ENCODE data around the gene SRRM4. TPM values are rescaled to one million over a fixed set of nuclear protein-coding genes. Genes with fewer than 3 reads are reported as not detected.

The SRRM4 gene
- total RNA-seq, 1 donor = not detected

DNA sequence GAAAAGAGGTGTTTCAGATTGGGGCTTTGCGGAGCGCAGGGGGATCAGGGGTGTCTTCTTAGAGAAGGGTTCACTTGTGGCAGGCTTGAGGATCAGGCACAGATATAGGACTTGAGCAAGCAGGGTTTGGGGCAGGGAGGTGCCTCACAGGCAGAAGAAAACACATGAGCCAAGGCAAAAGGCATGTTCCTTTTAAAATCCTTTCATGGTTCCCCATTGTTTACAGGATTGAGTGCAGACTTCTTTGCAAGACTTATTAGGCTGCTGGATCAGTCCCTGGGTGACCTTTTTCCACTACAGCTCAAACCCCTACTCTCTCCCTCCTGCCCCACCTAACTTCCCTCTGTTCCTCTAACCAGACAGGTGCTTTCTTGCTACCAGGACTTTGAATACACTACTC, 217.1 kb downstream of the SRRM4 start:
- H3K4me3 ChIP-seq (ENCODE audit: low read length) = no peak overlapping the region
- H3K4me1 ChIP-seq (ENCODE audit: insufficient read depth, low read length) = no peaks in the 10 kb centered on the region
- no peaks in the 10 kb centered on the region for H3K9me3 ChIP-seq (ENCODE audit: low read depth, low read length)
- H3K27me3 ChIP-seq (ENCODE audit: insufficient read depth, low read length) = no peaks in the 10 kb centered on the region

DNA sequence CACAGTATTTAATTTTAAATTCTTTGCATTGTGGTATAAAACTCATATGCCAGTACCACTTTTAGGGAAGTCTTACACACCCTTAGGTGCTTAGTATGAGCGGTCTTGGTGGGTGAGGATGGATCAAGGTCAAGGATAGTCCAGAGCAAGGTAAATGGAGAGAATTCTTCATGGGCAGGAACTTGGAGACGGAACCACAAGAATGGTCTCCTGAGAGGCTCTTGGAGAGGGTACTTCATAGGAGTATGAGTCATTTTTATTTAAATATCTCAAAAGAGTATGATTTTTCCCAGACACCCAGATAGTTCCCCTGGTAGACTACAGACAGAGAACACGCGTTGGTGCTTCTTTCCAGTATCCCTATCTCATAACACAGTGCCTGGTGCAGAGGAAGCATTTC, 219.3 kb downstream of the SRRM4 start:
- Histone ChIP-seq H3K4me1 (ENCODE audit: insufficient read depth, low read length) (no peaks in the 10 kb centered on the region), H3K27me3 (ENCODE audit: insufficient read depth, low read length) (no peaks in the 10 kb centered on the region), H3K9me3 (ENCODE audit: low read depth, low read length) (no peaks in the 10 kb centered on the region), H3K4me3 (ENCODE audit: low read length) (no peak overlapping the region)

DNA sequence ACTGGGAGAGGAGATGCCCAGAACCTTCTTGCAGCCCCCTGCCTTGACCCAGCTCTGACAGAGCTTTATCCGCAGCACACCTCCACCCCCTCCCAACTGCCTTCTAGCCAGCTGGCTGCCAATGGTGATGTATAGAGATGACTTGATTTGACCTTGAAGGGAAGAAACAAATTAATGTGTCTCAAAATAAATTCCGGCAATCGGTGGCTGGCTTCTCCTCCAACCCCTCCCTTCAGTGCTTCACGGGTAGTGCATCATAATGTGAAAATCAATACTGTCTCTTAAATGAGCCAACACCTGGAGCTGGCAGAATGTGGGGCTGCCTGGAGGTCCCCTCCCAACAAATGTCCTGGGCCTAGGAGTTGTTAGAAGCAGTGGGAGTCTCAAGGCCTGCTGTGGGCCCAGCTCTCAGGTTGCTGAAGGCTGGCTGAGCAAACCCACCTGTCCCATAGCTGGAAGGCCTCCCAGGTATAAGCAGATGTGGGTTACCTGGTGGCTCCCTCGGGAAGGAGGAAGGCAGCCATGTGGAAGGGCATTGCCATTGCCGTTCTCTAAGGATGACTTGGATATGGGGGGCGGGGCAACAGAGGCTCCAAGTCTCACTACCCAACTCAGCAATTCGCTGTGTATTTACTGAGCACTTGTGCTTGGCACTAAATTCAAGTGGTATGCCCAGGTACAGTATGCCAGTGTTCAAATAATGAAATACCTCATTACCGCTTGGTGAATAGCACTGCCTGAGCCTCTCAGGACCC, 220.6 kb downstream of the SRRM4 start:
- no peaks in the 10 kb centered on the region for H3K9me3 ChIP-seq (ENCODE audit: low read depth, low read length)
- no peaks in the 10 kb centered on the region for H3K4me1 ChIP-seq (ENCODE audit: insufficient read depth, low read length)
- no peaks in the 10 kb centered on the region for H3K27me3 ChIP-seq (ENCODE audit: insufficient read depth, low read length)
- no peak overlapping the region for H3K4me3 ChIP-seq (ENCODE audit: low read length)

DNA sequence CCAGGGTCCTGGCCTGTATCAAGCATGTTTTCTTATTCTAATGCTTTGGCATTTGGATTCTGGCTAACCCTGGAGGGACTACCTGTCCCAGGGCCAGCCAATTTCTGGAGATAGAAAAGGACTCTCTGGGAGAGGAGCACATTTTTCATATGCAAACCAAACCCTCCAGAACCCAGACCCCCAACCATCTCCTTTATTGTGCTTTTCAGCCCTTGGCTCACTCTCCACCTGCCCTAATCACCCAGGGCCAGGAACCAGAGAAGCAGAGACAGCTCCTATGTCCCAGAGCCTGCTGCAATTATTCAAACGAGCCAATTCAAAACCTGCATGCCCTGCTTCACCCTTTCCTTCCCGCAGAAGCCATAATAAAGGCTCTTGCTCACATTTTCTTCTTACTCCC, 221.2 kb downstream of the SRRM4 start:
- H3K9me3 ChIP-seq (ENCODE audit: low read depth, low read length) = no peaks in the 10 kb centered on the region
- H3K4me3 ChIP-seq (ENCODE audit: low read length) = no peak overlapping the region
- no peaks in the 10 kb centered on the region for H3K27me3 ChIP-seq (ENCODE audit: insufficient read depth, low read length)
- no peaks in the 10 kb centered on the region for H3K4me1 ChIP-seq (ENCODE audit: insufficient read depth, low read length)

DNA sequence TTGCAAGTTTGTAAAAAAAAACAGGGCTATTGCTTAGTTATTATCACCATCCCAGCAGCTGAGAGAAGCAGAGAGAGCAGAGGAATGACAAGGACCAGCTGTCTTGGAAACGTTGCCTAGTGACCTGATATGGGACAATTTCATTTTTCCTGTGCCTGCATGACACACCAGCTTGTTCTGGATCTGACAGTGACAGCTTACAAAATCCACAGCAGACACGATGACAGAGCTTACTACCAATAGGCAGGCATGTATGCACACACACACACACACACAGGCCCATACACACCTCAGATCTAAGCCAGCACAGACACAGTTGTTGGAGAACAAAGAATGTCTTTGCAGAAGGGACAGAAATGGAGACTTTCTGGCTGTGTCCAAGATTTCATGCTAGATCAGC, 222.8 kb downstream of the SRRM4 start:
- H3K4me1 ChIP-seq (ENCODE audit: insufficient read depth, low read length) = no peaks in the 10 kb centered on the region
- no peaks in the 10 kb centered on the region for H3K9me3 ChIP-seq (ENCODE audit: low read depth, low read length)
- no peaks in the 10 kb centered on the region for H3K27me3 ChIP-seq (ENCODE audit: insufficient read depth, low read length)
- H3K4me3 ChIP-seq (ENCODE audit: low read length) = no peak overlapping the region

DNA sequence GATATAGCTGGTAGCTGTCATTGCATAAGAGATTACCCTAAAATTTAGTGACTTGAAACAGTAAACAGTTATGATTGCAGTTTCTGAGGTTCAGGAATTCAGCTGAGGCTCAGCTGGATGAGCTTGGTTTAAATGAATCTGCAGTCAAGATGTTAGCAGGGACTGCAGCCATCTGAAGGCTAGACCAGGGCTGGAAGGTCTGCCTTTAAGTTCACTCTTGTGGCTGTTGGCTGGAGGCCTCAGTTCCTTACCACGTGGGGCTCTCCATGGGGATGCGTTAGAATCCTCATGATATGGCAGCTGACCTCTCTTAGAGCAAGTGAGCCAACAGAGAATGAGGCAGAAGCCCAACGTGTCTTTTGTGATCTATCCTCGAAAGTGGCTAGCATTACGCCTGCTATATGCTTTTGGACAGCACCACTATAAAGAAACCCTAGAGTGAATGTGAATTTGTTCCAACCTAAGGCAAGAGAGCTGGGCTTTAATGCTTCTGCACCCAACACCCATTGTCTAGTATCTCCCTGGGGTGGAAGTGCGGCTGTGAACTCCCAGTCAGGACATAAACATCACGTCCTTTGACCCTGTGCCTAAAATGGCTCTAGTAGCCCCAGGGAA, 223.4 kb downstream of the SRRM4 start:
- Histone ChIP-seq H3K4me3 (ENCODE audit: low read length) (no peak overlapping the region), H3K9me3 (ENCODE audit: low read depth, low read length) (no peaks in the 10 kb centered on the region), H3K27me3 (ENCODE audit: insufficient read depth, low read length) (no peaks in the 10 kb centered on the region), H3K4me1 (ENCODE audit: insufficient read depth, low read length) (no peaks in the 10 kb centered on the region)

DNA sequence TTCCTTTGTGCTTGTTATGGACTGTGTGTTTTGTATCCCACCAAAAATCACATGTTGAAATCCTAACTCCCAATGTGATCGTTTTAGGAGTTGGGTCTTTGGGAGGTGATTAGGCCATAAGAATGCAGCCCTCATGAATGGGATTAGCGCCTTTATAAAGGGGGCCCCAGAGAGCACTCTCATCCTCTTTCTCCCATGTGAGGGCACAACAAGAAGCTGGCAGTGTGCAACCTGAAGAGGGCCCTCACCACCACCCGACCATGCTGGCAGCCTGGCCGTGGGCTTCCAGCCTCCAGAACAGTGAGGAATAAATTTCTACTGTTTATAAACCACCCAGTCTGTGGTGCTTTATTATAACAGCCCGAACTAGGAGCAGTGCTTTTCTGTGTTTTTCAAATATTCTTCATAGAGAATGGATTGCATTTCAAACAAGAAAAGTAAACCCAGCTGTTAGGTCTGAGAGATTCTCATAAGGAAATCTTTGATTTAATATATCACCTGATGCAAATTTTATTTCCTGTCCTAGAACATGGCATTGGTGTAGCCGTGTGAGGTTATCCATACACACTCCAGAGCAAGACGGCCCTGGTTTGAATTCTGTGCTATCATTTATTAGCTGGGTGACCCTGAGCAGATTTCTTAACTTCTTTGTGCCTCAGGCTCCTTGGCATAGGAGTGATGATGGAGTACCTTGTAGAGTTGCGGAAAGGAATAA, 225.2 kb downstream of the SRRM4 start:
- H3K4me1 ChIP-seq (ENCODE audit: insufficient read depth, low read length) = no peaks in the 10 kb centered on the region
- no peak overlapping the region for H3K4me3 ChIP-seq (ENCODE audit: low read length)
- no peaks in the 10 kb centered on the region for H3K9me3 ChIP-seq (ENCODE audit: low read depth, low read length)
- no peaks in the 10 kb centered on the region for H3K27me3 ChIP-seq (ENCODE audit: insufficient read depth, low read length)

DNA sequence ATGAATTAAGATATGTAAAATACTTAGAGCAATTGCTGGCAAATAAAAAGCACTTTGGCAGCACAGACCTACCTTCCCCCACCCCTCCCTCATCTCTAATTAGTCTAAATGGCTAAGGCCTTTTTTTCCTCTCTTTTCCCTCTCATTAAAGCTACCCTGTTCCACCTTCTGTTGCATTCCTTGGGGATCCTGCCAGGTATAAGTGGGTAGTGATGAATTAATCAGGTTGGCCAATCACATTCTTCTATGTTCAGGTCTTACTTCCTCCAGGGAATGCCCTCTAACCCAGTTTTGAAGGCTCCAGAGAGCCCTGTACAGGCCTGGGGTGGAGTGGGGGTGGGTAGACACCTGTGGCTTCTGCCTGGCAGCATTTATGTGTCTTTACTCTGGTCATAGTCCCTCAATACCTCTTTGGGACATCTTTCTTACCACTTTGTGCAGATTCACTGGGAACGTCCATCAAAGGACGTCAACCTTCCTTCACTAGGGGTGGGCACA, 225.8 kb downstream of the SRRM4 start:
- Histone ChIP-seq H3K9me3 (ENCODE audit: low read depth, low read length) (no peaks in the 10 kb centered on the region), H3K27me3 (ENCODE audit: insufficient read depth, low read length) (no peaks in the 10 kb centered on the region), H3K4me3 (ENCODE audit: low read length) (no peak overlapping the region), H3K4me1 (ENCODE audit: insufficient read depth, low read length) (no peaks in the 10 kb centered on the region)

DNA sequence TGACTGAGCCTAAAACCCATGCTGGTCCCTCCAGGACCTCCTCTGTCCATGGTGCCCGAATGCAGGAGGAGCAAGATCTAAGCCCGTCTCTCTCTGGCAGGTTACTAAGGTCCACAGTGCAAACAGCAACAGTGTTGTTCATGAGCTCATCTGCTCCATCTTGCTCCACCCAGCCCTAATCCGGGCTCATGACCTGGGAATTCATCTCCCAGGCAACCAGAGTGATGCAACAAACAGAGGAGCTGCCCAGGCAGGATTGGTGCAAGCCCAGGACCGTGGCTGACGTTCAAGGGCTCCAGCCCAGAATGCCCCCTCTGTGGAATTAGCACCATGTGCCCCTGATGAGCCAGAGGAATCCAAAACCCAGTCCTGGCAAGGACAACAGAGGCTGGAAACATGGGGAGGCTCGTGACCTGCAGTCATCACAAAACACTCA, 227.3 kb downstream of the SRRM4 start:
- H3K4me1 ChIP-seq (ENCODE audit: insufficient read depth, low read length) = no peaks in the 10 kb centered on the region
- no peaks in the 10 kb centered on the region for H3K9me3 ChIP-seq (ENCODE audit: low read depth, low read length)
- H3K4me3 ChIP-seq (ENCODE audit: low read length) = no peak overlapping the region
- H3K27me3 ChIP-seq (ENCODE audit: insufficient read depth, low read length) = no peaks in the 10 kb centered on the region

DNA sequence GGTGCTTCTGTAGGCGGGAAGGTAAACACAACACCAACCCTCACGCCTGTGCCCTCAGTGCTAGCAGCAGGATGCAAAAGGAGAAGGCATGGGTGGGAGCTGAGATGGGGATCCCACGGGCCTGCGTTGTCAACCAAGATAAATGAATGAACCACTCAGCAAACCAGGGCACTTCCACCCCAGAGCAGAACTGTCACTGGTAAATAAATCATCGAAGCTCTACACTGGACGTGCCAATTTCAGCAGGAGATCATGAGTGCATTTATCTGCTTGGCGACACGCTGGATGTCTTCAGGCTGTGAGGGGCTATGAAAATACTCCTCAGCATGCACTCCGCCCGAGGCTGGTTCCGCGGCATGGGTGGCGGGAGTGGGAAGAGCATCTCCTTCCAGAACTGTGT, 230.5 kb downstream of the SRRM4 start:
- H3K4me3 ChIP-seq (ENCODE audit: low read length) = no peak overlapping the region
- H3K9me3 ChIP-seq (ENCODE audit: low read depth, low read length) = no peaks in the 10 kb centered on the region
- H3K27me3 ChIP-seq (ENCODE audit: insufficient read depth, low read length) = no peaks in the 10 kb centered on the region
- H3K4me1 ChIP-seq (ENCODE audit: insufficient read depth, low read length) = no peaks in the 10 kb centered on the region

Other genes starting within 250 kb of the SRRM4 start
- gene HSPB8, start 197.4 kb downstream of the SRRM4 start, total RNA-seq = not detected